Measurements from ENCODE around the gene ABHD8. TPM values are rescaled to one million over a fixed set of nuclear protein-coding genes. Genes with fewer than 3 reads are reported as not detected.

The ABHD8 gene
- total and polyA plus RNA-seq, 2 donors (not counting 1 experiment from before 2014, with no cell fraction given) = 3.9 to 16.8 TPM

GRCh38 chr19:17303940-17304267, 679 bp upstream of the ABHD8 start:
- no peak overlapping the region for H3K27ac ChIP-seq (ENCODE audit: insufficient read depth, low read length)
- TF ChIP-seq CTCF (conservative IDR thresholded peaks at IDR 0.05 in 1 of 2, IDR thresholded peaks at IDR 0.05 in 1 of 2; ENCODE audit: low read depth in 1 of 2, low read length in 2 of 2) = no peak
- no peak for TF ChIP-seq EZH2 (IDR thresholded peaks at IDR 0.05; ENCODE audit: low read length, missing control alignments)

GRCh38 chr19:17302391-17303166, 646 bp downstream of the ABHD8 start:
- no peaks in the 10 kb centered on the region for H4K20me1 ChIP-seq (ENCODE audit: control insufficient read depth, extremely low read depth, insufficient read depth, low read length)
- H3K27me3 ChIP-seq (ENCODE audit: control insufficient read depth, insufficient read depth, low read length) = no peaks in the 10 kb centered on the region
- peaks cover 5% of the 10 kb centered on the region for H3K4me1 ChIP-seq (ENCODE audit: control insufficient read depth, extremely low read depth, insufficient read depth, low read length)
- peak overlapping the region; percentile 35 for H2AFZ ChIP-seq (ENCODE audit: low read length)
- H3K27ac ChIP-seq (ENCODE audit: insufficient read depth, low read length) = peak overlapping the region; percentile 32
- H3K4me2 ChIP-seq (ENCODE audit: extremely low read depth, insufficient read depth, low read length) = peak overlapping the region; percentile 71
- TF ChIP-seq EZH2 (IDR thresholded peaks at IDR 0.05; ENCODE audit: low read length, missing control alignments) = no peak
- TF ChIP-seq CTCF (conservative IDR thresholded peaks at IDR 0.05 in 1 of 2, IDR thresholded peaks at IDR 0.05 in 1 of 2; ENCODE audit: low read depth in 1 of 2, low read length in 2 of 2) = no peak
- H3K9me3 ChIP-seq (ENCODE audit: control insufficient read depth, insufficient read depth, low read depth, low read length) = no peaks in the 10 kb centered on the region
- H3K9ac ChIP-seq (ENCODE audit: insufficient read depth, low read length) = peak overlapping the region; percentile 62
- DNase-seq (ENCODE audit: low read depth in 2 of 2) = no peak
- H3K36me3 ChIP-seq (ENCODE audit: control insufficient read depth, insufficient read depth, low read length) = no peaks in the 10 kb centered on the region
- H3K79me2 ChIP-seq (ENCODE audit: control insufficient read depth, insufficient read depth, low read length) = no peaks in the 10 kb centered on the region
- H3K4me3 ChIP-seq (replicated peaks in 1 of 4; ENCODE audit: control extremely low read depth in 1 of 4, insufficient read depth in 1 of 4, low read depth in 3 of 4, low read length in 4 of 4) = peak overlapping the region; percentile 55 to 78 (median 58)

More at GRCh38 chr19:17303940-17304267, 679 bp upstream of the ABHD8 start:
- H3K4me3 ChIP-seq (replicated peaks in 1 of 4; ENCODE audit: control extremely low read depth in 1 of 4, insufficient read depth in 1 of 4, low read depth in 3 of 4, low read length in 4 of 4) = peak overlapping the region in 1 of 4 experiments; percentile 78
- H3K79me2 ChIP-seq (ENCODE audit: control insufficient read depth, insufficient read depth, low read length) = no peaks in the 10 kb centered on the region
- no peak for DNase-seq (ENCODE audit: low read depth in 2 of 2)
- H3K36me3 ChIP-seq (ENCODE audit: control insufficient read depth, insufficient read depth, low read length) = no peaks in the 10 kb centered on the region
- peaks cover 5% of the 10 kb centered on the region for H3K4me1 ChIP-seq (ENCODE audit: control insufficient read depth, extremely low read depth, insufficient read depth, low read length)
- H3K9me3 ChIP-seq (ENCODE audit: control insufficient read depth, insufficient read depth, low read depth, low read length) = no peaks in the 10 kb centered on the region
- no peak overlapping the region for H3K9ac ChIP-seq (ENCODE audit: insufficient read depth, low read length)
- H2AFZ ChIP-seq (ENCODE audit: low read length) = no peak overlapping the region
- no peaks in the 10 kb centered on the region for H4K20me1 ChIP-seq (ENCODE audit: control insufficient read depth, extremely low read depth, insufficient read depth, low read length)
- no peak overlapping the region for H3K4me2 ChIP-seq (ENCODE audit: extremely low read depth, insufficient read depth, low read length)
- H3K27me3 ChIP-seq (ENCODE audit: control insufficient read depth, insufficient read depth, low read length) = no peaks in the 10 kb centered on the region

- Histone ChIP-seq H3K4me2 (ENCODE audit: extremely low read depth, insufficient read depth, low read length) (no peak overlapping the region), H3K9me3 (ENCODE audit: control insufficient read depth, insufficient read depth, low read depth, low read length) (no peaks in the 10 kb centered on the region), H3K36me3 (ENCODE audit: control insufficient read depth, insufficient read depth, low read length) (no peaks in the 10 kb centered on the region), H3K27ac (ENCODE audit: insufficient read depth, low read length) (no peak overlapping the region), H3K27me3 (ENCODE audit: control insufficient read depth, insufficient read depth, low read length) (no peaks in the 10 kb centered on the region), H4K20me1 (ENCODE audit: control insufficient read depth, extremely low read depth, insufficient read depth, low read length) (no peaks in the 10 kb centered on the region), H3K79me2 (ENCODE audit: control insufficient read depth, insufficient read depth, low read length) (no peaks in the 10 kb centered on the region), H2AFZ (ENCODE audit: low read length) (no peak overlapping the region), H3K4me1 (ENCODE audit: control insufficient read depth, extremely low read depth, insufficient read depth, low read length) (peaks cover 5% of the 10 kb centered on the region), H3K9ac (ENCODE audit: insufficient read depth, low read length) (no peak overlapping the region), H3K4me3 (replicated peaks in 1 of 4; ENCODE audit: control extremely low read depth in 1 of 4, insufficient read depth in 1 of 4, low read depth in 3 of 4, low read length in 4 of 4) (no peak overlapping the region)
- DNase-seq (ENCODE audit: low read depth in 2 of 2) = no peak
- TF ChIP-seq CTCF (conservative IDR thresholded peaks at IDR 0.05 in 1 of 2, IDR thresholded peaks at IDR 0.05 in 1 of 2; ENCODE audit: low read depth in 1 of 2, low read length in 2 of 2) (no peak), EZH2 (IDR thresholded peaks at IDR 0.05; ENCODE audit: low read length, missing control alignments) (no peak)
Measured at GRCh38 chr19:17300992-17301619, 2.1 kb downstream of the ABHD8 start.
